ENCODE data around the gene CD3G. TPM values are rescaled to one million over a fixed set of nuclear protein-coding genes. Genes with fewer than 3 reads are reported as not detected.

Gene CD3G
- total RNA-seq, 2 donors from 2014 or later, result not detected

- Histone ChIP-seq H3K4me1 (no peaks in the 10 kb centered on the region), H3K4me3 (no peak overlapping the region)
- TF ChIP-seq POLR2A (IDR thresholded peaks at IDR 0.05), result no peak
- TF ChIP-seq, protein P1, sequence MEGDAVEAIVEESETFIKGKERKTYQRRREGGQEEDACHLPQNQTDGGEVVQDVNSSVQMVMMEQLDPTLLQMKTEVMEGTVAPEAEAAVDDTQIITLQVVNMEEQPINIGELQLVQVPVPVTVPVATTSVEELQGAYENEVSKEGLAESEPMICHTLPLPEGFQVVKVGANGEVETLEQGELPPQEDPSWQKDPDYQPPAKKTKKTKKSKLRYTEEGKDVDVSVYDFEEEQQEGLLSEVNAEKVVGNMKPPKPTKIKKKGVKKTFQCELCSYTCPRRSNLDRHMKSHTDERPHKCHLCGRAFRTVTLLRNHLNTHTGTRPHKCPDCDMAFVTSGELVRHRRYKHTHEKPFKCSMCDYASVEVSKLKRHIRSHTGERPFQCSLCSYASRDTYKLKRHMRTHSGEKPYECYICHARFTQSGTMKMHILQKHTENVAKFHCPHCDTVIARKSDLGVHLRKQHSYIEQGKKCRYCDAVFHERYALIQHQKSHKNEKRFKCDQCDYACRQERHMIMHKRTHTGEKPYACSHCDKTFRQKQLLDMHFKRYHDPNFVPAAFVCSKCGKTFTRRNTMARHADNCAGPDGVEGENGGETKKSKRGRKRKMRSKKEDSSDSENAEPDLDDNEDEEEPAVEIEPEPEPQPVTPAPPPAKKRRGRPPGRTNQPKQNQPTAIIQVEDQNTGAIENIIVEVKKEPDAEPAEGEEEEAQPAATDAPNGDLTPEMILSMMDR (IDR thresholded peaks at IDR 0.05), result no peak
Observed at GRCh38 chr11:118341815-118342489, 2.2 kb upstream of the CD3G start.

DNA sequence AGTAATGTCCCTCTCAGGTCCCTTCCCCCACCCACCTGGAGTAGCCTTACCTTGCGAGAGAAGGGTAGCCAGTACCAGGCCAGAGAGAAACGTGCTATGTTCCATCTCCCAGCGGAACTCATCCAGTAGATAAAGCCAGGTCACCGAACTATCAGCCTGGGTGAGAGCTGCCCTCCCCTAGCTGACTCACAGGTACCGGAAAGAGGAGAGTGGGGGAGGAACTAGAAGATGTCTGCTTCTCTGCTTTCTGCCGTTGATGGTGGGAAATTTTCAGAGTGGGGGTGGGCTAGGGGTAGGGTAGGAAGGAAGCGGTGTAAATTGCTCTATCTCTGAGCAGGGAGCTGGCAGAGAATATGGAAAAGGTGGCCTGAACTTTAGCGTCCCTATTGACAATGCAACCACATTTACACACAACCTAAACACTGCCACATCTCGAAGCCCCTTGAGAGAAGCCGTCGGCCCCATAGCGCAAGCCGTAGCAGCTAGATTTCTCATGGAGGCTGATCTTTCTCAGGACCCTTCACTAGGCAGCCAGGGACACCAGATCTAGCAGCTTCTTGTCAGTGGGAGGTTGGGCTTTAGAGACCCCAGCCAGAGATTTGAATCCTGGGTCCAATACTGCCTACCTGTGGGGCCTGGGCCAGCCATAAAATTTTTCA, 1.5 kb upstream of the CD3G start, which contains the start of gene CD3D:
Gene CD3D, minus strand, starts transcription at position 203 of the 659 bp plus-strand sequence. Its CDS starts 98 bp downstream, at position 105.
- ATAC-seq, result no peak
- TF ChIP-seq, protein P1 (IDR thresholded peaks at IDR 0.05), result no peak
- TF ChIP-seq POLR2A (IDR thresholded peaks at IDR 0.05), result no peak
- Histone ChIP-seq H3K4me3 (no peak within 1 kb of the TSS), H3K4me1 (no peaks in the 10 kb centered on the region), H3K27me3 (no peaks in the 10 kb centered on the region), H3K27ac (no peak within 1 kb of the TSS), H3K36me3 (replicated peaks in 1 of 2; ENCODE audit: insufficient read depth in 1 of 2, low read depth in 2 of 2) (no peaks in the 10 kb centered on the region), H3K9me3 (no peaks in the 10 kb centered on the region)
- no peak for DNase-seq
- 78 to 80% methylated on average over 12 to 13 of the region's 13 CpGs for WGBS, 2 donors
- intact Hi-C loops (cut with DNase I), result no loop called here

More at GRCh38 chr11:118341815-118342489, 2.2 kb upstream of the CD3G start:
- H3K27me3 ChIP-seq, result no peaks in the 10 kb centered on the region
- intact Hi-C loops (cut with DNase I), result no loop called here
- ATAC-seq (no peak), DNase-seq (no peak)
- WGBS, 2 donors, result 73 to 75% methylated on average over 4 to 5 of the region's 5 CpGs
- H3K36me3 ChIP-seq (replicated peaks in 1 of 2; ENCODE audit: insufficient read depth in 1 of 2, low read depth in 2 of 2), result no peaks in the 10 kb centered on the region
- no peaks in the 10 kb centered on the region for H3K9me3 ChIP-seq
- H3K27ac ChIP-seq, result no peak overlapping the region

GRCh38 chr11:118343248-118343647, 896 bp upstream of the CD3G start:
- no peak for TF ChIP-seq POLR2A (IDR thresholded peaks at IDR 0.05)
- TF ChIP-seq, protein P1 (IDR thresholded peaks at IDR 0.05), result no peak
- Histone ChIP-seq H3K27ac (no peak overlapping the region), H3K9me3 (no peaks in the 10 kb centered on the region), H3K4me3 (no peak overlapping the region), H3K27me3 (no peaks in the 10 kb centered on the region), H3K4me1 (no peaks in the 10 kb centered on the region), H3K36me3 (replicated peaks in 1 of 2; ENCODE audit: insufficient read depth in 1 of 2, low read depth in 2 of 2) (no peaks in the 10 kb centered on the region)
- 59 to 77% methylated on average over 8 to 9 of the region's 9 CpGs for WGBS, 2 donors
- no peak for ATAC-seq
- no peak for DNase-seq
- intact Hi-C loops (cut with DNase I), result no loop called here

GRCh38 chr11:118349475-118349874, 5.3 kb downstream of the CD3G start:
- intact Hi-C loops (cut with DNase I), result no loop called here
- Histone ChIP-seq H3K9me3 (no peaks in the 10 kb centered on the region), H3K27me3 (no peaks in the 10 kb centered on the region), H3K27ac (no peak overlapping the region), H3K36me3 (replicated peaks in 1 of 2; ENCODE audit: insufficient read depth in 1 of 2, low read depth in 2 of 2) (no peaks in the 10 kb centered on the region), H3K4me1 (no peaks in the 10 kb centered on the region), H3K4me3 (no peak overlapping the region)
- TF ChIP-seq, protein P1 (IDR thresholded peaks at IDR 0.05), result no peak
- no peak for TF ChIP-seq POLR2A (IDR thresholded peaks at IDR 0.05)
- 58 to 62% methylated on average over 6 of the region's 6 CpGs for WGBS, 2 donors
- DNase-seq (no peak), ATAC-seq (no peak)
